HepG2 (cell line): Measurements from ENCODE around the gene FAM210A. TPM values are rescaled to one million over a fixed set of nuclear protein-coding genes. Genes with fewer than 3 reads are reported as not detected.

ENCODE experiments used
- ADNP ChIP-seq: sonication (generic); formaldehyde crosslinking; IDR thresholded peaks from 2 replicates; pipeline ENCODE4 v1.4.0; 2020; ENCODE audit warnings: missing genetic modification reagents
- ARHGAP35 ChIP-seq: sonication (generic); formaldehyde crosslinking; IDR thresholded peaks from 2 replicates; pipeline ENCODE4 v1.9.0; 2022; ENCODE audit warnings: mild to moderate bottlenecking, inconsistent platforms, moderate library complexity, missing genetic modification reagents, borderline replicate concordance
- ATF2 ChIP-seq: sonication (generic); formaldehyde crosslinking; IDR thresholded peaks from 2 replicates; pipeline ENCODE4 v1.4.0; 2020; ENCODE audit warnings: missing genetic modification reagents
- ATF7-NPFF ChIP-seq: sonication (generic); formaldehyde crosslinking; IDR thresholded peaks from 2 replicates; pipeline ENCODE4 v1.8.1; 2023; ENCODE audit warnings: mild to moderate bottlenecking, low read depth, missing genetic modification reagents, moderate library complexity
- BRD4 ChIP-seq: sonication (generic); formaldehyde crosslinking; IDR thresholded peaks from 2 replicates; pipeline ENCODE4 v1.4.0; 2020; ENCODE audit warnings: missing genetic modification reagents
- CBX1 ChIP-seq: IDR thresholded peaks from one replicate; pipeline ENCODE4 v1.6.1; 2016; ENCODE audit warnings: antibody characterized with exemption, low read depth
- EP300 ChIP-seq, 3 experiments: sonication (generic) in 1 of 3; formaldehyde crosslinking in 1 of 3; IDR thresholded peaks; 2 replicates each; pipeline versions ENCODE4 v1.5.1 to v1.6.1; 2011 to 2020; ENCODE audit warnings: low read depth in 2 of 3, low read length in 2 of 3, borderline replicate concordance in 1 of 3, improper control_type of control experiment in 1 of 3, mild to moderate bottlenecking in 1 of 3, missing genetic modification reagents in 1 of 3, moderate library complexity in 1 of 3
- GATAD2A ChIP-seq: IDR thresholded peaks from 2 replicates; pipeline ENCODE4 v1.6.1; 2016
- MAFK ChIP-seq, 2 experiments: IDR thresholded peaks in 1 of 2; conservative IDR thresholded peaks in 1 of 2; 2 replicates each; pipeline ENCODE4 v1.6.1; 2011; ENCODE audit warnings: improper control_type of control experiment in 2 of 2, low read length in 2 of 2
- MNT ChIP-seq: fragments of 450-650 bp; IDR thresholded peaks from 2 replicates; pipeline ENCODE4 v1.6.1; 2016
- MZF1 ChIP-seq: sonication (generic); formaldehyde crosslinking; IDR thresholded peaks from 2 replicates; pipeline ENCODE4 v1.8.1; 2023; ENCODE audit warnings: mild to moderate bottlenecking, missing genetic modification reagents, borderline replicate concordance
- NFE2 ChIP-seq: sonication (generic); formaldehyde crosslinking; IDR thresholded peaks from 2 replicates; pipeline ENCODE4 v1.4.0; 2020; ENCODE audit warnings: missing genetic modification reagents
- NFYC ChIP-seq: IDR thresholded peaks from 2 replicates; pipeline ENCODE4 v1.6.1; 2016; ENCODE audit warnings: missing genetic modification reagents, missing compliant biosample characterization
- RELA ChIP-seq: sonication (generic); formaldehyde crosslinking; IDR thresholded peaks from 2 replicates; pipeline ENCODE4 v1.4.0; 2020; ENCODE audit warnings: missing genetic modification reagents
- SIN3B ChIP-seq: fragments of 150-350 bp; IDR thresholded peaks from 2 replicates; pipeline ENCODE4 v1.6.1; 2014; ENCODE audit warnings: low read length
- SP140L ChIP-seq: sonication (generic); formaldehyde crosslinking; IDR thresholded peaks from 2 replicates; pipeline ENCODE4 v1.4.0; 2020; ENCODE audit warnings: missing genetic modification reagents, borderline replicate concordance
- YY1 ChIP-seq: IDR thresholded peaks from 2 replicates; pipeline ENCODE4 v1.6.1; 2011; ENCODE audit warnings: low read length, low read depth, moderate library complexity, mild to moderate bottlenecking; ENCODE audit not compliant: insufficient read depth, insufficient replicate concordance
- ZBTB38 ChIP-seq: sonication (generic); formaldehyde crosslinking; IDR thresholded peaks from 2 replicates; pipeline ENCODE4 v1.5.1; 2020; ENCODE audit warnings: mild to moderate bottlenecking, missing genetic modification reagents
- ZNF138 ChIP-seq: sonication (generic); formaldehyde crosslinking; IDR thresholded peaks from 2 replicates; pipeline ENCODE4 v1.5.0; 2020; ENCODE audit warnings: mild to moderate bottlenecking, low read depth, missing genetic modification reagents
- ZNF20 ChIP-seq: sonication (generic); formaldehyde crosslinking; IDR thresholded peaks from 2 replicates; pipeline ENCODE4 v1.4.0; 2020; ENCODE audit warnings: mild to moderate bottlenecking, moderate library complexity, missing genetic modification reagents
- ZNF275 ChIP-seq: sonication (generic); formaldehyde crosslinking; IDR thresholded peaks from 2 replicates; pipeline ENCODE4 v1.8.0; 2022; ENCODE audit warnings: missing genetic modification reagents, mild to moderate bottlenecking, inconsistent platforms, borderline replicate concordance
- ZNF460 ChIP-seq: sonication (generic); formaldehyde crosslinking; IDR thresholded peaks from 2 replicates; pipeline ENCODE4 v1.5.1; 2020; ENCODE audit warnings: missing genetic modification reagents, mild to moderate bottlenecking, borderline replicate concordance
- ZNF484 ChIP-seq: sonication (generic); formaldehyde crosslinking; IDR thresholded peaks from 2 replicates; pipeline ENCODE4 v1.5.1; 2020; ENCODE audit warnings: mild to moderate bottlenecking, low read depth, missing genetic modification reagents, borderline replicate concordance
- ZNF530 ChIP-seq: sonication (generic); formaldehyde crosslinking; IDR thresholded peaks from 2 replicates; pipeline ENCODE4 v1.5.0; 2020; ENCODE audit warnings: low read depth, mild to moderate bottlenecking, missing genetic modification reagents
- ZNF550 ChIP-seq: sonication (generic); formaldehyde crosslinking; IDR thresholded peaks from 2 replicates; pipeline ENCODE4 v1.4.0; 2020; ENCODE audit warnings: mild to moderate bottlenecking, missing genetic modification reagents, borderline replicate concordance
- ZNF672 ChIP-seq: sonication (generic); formaldehyde crosslinking; IDR thresholded peaks from 2 replicates; pipeline ENCODE4 v1.8.1; 2022; ENCODE audit warnings: missing genetic modification reagents
- ZNF674 ChIP-seq: sonication (generic); formaldehyde crosslinking; IDR thresholded peaks from 2 replicates; pipeline ENCODE4 v1.5.0; 2020; ENCODE audit warnings: low read depth, mild to moderate bottlenecking, missing genetic modification reagents
- polyA plus RNA-seq, 8 experiments: library from polyadenylated mRNA; depleted of rRNA in 3 of 8; stranded (reverse) in 7 of 8; unstranded in 1 of 8; fragments of >200 nt; fragmentation: Illumina TruSeq in 4 of 8; extraction: Trizol in 4 of 8; gene quantifications; 2 replicates each; pipeline versions ENCODE4 v1.2.1 to v1.2.3, GENCODE V29; 2011 to 2016; ENCODE audit warnings: low read depth in 4 of 8, missing spikeins in 1 of 8, mixed read lengths in 1 of 8; ENCODE audit not compliant: insufficient read depth in 1 of 8
- total RNA-seq, 5 experiments: library from RNA; depleted of rRNA; stranded (reverse); fragments of >200 nt; fragmentation: Illumina TruSeq; extraction: Trizol; gene quantifications; 2 replicates each; pipeline ENCODE4 v1.2.3, GENCODE V29; 2016; ENCODE audit warnings: low read depth in 1 of 5

The FAM210A gene
- total and polyA plus RNA-seq, 2 of the 13 experiments (the other 11 are each of a cell fraction or from before 2014, with no cell fraction given): 33.2 to 37.5 TPM

GRCh38 chr18:13726232-13726971 lies at the start of gene FAM210A, which contains the start of gene RNMT (continued):
- peak; percentile 63 for TF ChIP-seq YY1
- TF ChIP-seq EP300 (IDR thresholded peaks at IDR 0.05; ENCODE audit: low read depth in 2 of 2, low read length in 2 of 2): 0 out of 4 replicates have a peak, but pooled peaks of 1 of the 2 experiments have one; percentile 27
- no peak; the same call in 1 of the 2 replicates for TF ChIP-seq EP300 (CRISPR knock-in tag; IDR thresholded peaks at IDR 0.05; ENCODE audit: borderline replicate concordance)
- no peak for TF ChIP-seq MZF1
- peak; percentile 94 for TF ChIP-seq MNT
- TF ChIP-seq ZNF20: no peak
- TF ChIP-seq NFE2 (CRISPR knock-in tag): no peak
- TF ChIP-seq ATF7-NPFF (CRISPR knock-in tag): peak; percentile 93; the same call in 1 of the 2 replicates
- TF ChIP-seq ZNF460 (CRISPR knock-in tag): no peak; the same call in 1 of the 2 replicates
- TF ChIP-seq CBX1: peak; percentile 64
- peak; percentile 46; the same call in 1 of the 2 replicates for TF ChIP-seq ZNF275
- no peak for TF ChIP-seq SIN3B
- TF ChIP-seq ATF2: peak; percentile 96
- peak; percentile 89 for TF ChIP-seq ARHGAP35
- TF ChIP-seq ADNP (CRISPR knock-in tag): no peak
- peak; percentile 24; the same call in 1 of the 2 replicates for TF ChIP-seq ZNF138 (CRISPR knock-in tag)
- TF ChIP-seq ZNF672: no peak
- TF ChIP-seq NFYC (CRISPR knock-in tag): peak; percentile 57; the same call in 1 of the 2 replicates
- no peak for TF ChIP-seq ZNF674 (CRISPR knock-in tag)
- TF ChIP-seq BRD4 (CRISPR knock-in tag): peak; percentile 85
- TF ChIP-seq RELA (CRISPR knock-in tag): no peak
- no peak for TF ChIP-seq MAFK (conservative IDR thresholded peaks at IDR 0.05 in 1 of 2, IDR thresholded peaks at IDR 0.05 in 1 of 2; ENCODE audit: low read length in 2 of 2)
- TF ChIP-seq SP140L (CRISPR knock-in tag): no peak
- TF ChIP-seq GATAD2A: peak; percentile 55; the same call in 1 of the 2 replicates
- TF ChIP-seq ZNF530 (CRISPR knock-in tag): no peak
- no peak for TF ChIP-seq ZNF550 (CRISPR knock-in tag)
- TF ChIP-seq ZNF484 (CRISPR knock-in tag): 0 out of 2 replicates have a peak, but pooled peaks have one; percentile 37
- TF ChIP-seq ZBTB38: peak; percentile 94
